Measurements from ENCODE around the gene RIOK2. TPM values are rescaled to one million over a fixed set of nuclear protein-coding genes. Genes with fewer than 3 reads are reported as not detected.
"Not testable (repeated sequence)": the region's sequence is repeated elsewhere in the genome, so short reads cannot be mapped to it uniquely, and the experiment has no call there.

Gene RIOK2
- total RNA-seq, 2 donors from 2014 or later, result 16.9 to 27.2 TPM

GRCh38 chr5:97192580-97193354, 9.7 kb upstream of the RIOK2 start:
- H3K36me3 Mint-ChIP-seq (ENCODE audit: low read depth), result peaks cover 12% of the 10 kb centered on the region
- H3K27me3 Mint-ChIP-seq, result no peaks in the 10 kb centered on the region
- ATAC-seq, result no peak
- H3K9me3 ChIP-seq (ENCODE audit: control insufficient read depth, low read length, poor library complexity, severe bottlenecking), result peaks cover 3% of the 10 kb centered on the region
- peaks cover 10% of the 10 kb centered on the region for H3K4me1 Mint-ChIP-seq
- H3K4me3 Mint-ChIP-seq, result no peak overlapping the region
- no peak for DNase-seq
- H3K27ac Mint-ChIP-seq, result no peak overlapping the region

GRCh38 chr5:97191893-97192292, 8.8 kb upstream of the RIOK2 start:
- H3K36me3 Mint-ChIP-seq (ENCODE audit: low read depth), result peaks cover 12% of the 10 kb centered on the region
- no peak overlapping the region for H3K27ac Mint-ChIP-seq
- DNase-seq (no peak), ATAC-seq (no peak)
- no peak overlapping the region for H3K4me3 Mint-ChIP-seq
- H3K9me3 ChIP-seq (ENCODE audit: control insufficient read depth, low read length, poor library complexity, severe bottlenecking), result peaks cover 3% of the 10 kb centered on the region
- peaks cover 10% of the 10 kb centered on the region for H3K4me1 Mint-ChIP-seq
- no peaks in the 10 kb centered on the region for H3K27me3 Mint-ChIP-seq

DNA sequence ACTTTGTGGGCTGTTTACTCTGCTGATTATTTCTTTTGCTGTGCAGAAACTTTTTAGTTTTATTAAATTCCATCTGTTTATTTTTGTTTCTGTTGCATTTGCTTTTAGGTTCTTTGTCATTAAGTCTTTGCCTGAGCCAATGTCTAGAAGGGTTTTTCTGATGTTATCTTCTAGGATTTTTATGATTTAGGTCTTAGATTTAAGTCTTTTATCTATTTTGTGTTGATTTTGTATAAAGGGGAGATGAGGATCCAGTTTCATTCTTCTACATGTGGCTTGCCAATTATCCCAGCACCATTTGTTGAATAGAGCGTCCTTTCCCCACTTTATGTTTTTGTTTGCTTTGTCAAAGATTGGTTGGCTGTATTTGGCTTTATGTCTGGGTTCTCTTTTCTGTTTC, 6.5 kb upstream of the RIOK2 start:
- DNase-seq; H3K4me3 Mint-ChIP-seq; H3K9me3 ChIP-seq (ENCODE audit: control insufficient read depth, low read length, poor library complexity, severe bottlenecking); H3K27ac Mint-ChIP-seq; H3K27me3 Mint-ChIP-seq; ATAC-seq: not testable (repeated sequence)
- Mint-ChIP-seq H3K36me3 (ENCODE audit: low read depth) (peaks cover 12% of the 10 kb centered on the region), H3K4me1 (peaks cover 14% of the 10 kb centered on the region)

DNA sequence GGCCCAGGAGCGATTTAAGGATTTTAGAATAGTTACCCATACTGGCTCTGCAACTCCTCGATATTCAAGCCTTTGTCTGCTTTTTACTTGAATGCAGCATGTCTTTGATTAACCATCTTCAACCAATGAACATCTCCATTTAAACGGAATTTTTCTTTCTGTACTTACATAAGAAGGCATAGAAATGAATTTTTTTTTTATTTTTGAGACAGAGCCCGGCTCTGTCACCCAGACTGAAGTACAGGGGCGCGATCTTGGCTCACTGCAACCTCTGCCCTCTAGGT, 825 bp upstream of the RIOK2 start:
- no peak for DNase-seq
- ATAC-seq, result no peak
- peak overlapping the region; percentile 100 for H3K27ac Mint-ChIP-seq
- no peaks in the 10 kb centered on the region for H3K27me3 Mint-ChIP-seq
- peak overlapping the region; percentile 97 for H3K4me3 Mint-ChIP-seq
- no peaks in the 10 kb centered on the region for H3K9me3 ChIP-seq (ENCODE audit: control insufficient read depth, low read length, poor library complexity, severe bottlenecking)
- peaks cover 31% of the 10 kb centered on the region for H3K4me1 Mint-ChIP-seq
- H3K36me3 Mint-ChIP-seq (ENCODE audit: low read depth), result peaks cover 7% of the 10 kb centered on the region

DNA sequence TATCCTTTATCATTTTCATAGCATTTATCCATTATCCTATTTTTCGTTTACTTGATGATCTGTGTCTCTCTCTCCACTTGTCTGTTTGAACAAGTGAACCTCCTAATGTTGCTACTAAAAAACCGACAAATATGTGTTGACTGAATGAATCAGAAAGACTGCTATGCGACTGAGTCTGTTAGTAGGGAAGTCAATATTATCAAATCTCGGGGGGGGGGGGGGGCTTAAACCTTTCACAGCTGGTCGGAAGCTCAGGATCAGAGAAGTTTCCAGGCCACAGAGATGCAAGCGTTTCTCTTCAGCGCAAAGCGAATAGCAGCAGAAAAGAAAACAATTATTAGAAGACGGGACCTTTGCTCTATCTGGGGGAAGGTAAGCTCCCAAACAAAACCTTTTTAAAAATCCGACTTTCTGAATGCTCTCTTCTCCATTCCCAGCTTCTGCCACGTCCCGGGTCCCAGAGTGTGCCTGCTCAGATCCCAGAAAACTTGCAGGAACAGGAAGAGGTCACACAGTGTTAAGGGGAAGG, 412 bp downstream of the RIOK2 start:
- peak overlapping the region; percentile 97 for H3K4me3 Mint-ChIP-seq
- DNase-seq, result no peak
- H3K4me1 Mint-ChIP-seq, result peaks cover 36% of the 10 kb centered on the region
- no peaks in the 10 kb centered on the region for H3K27me3 Mint-ChIP-seq
- ATAC-seq, result no peak
- H3K9me3 ChIP-seq (ENCODE audit: control insufficient read depth, low read length, poor library complexity, severe bottlenecking), result no peaks in the 10 kb centered on the region
- peak overlapping the region; percentile 100 for H3K27ac Mint-ChIP-seq
- peaks cover 13% of the 10 kb centered on the region for H3K36me3 Mint-ChIP-seq (ENCODE audit: low read depth)

DNA sequence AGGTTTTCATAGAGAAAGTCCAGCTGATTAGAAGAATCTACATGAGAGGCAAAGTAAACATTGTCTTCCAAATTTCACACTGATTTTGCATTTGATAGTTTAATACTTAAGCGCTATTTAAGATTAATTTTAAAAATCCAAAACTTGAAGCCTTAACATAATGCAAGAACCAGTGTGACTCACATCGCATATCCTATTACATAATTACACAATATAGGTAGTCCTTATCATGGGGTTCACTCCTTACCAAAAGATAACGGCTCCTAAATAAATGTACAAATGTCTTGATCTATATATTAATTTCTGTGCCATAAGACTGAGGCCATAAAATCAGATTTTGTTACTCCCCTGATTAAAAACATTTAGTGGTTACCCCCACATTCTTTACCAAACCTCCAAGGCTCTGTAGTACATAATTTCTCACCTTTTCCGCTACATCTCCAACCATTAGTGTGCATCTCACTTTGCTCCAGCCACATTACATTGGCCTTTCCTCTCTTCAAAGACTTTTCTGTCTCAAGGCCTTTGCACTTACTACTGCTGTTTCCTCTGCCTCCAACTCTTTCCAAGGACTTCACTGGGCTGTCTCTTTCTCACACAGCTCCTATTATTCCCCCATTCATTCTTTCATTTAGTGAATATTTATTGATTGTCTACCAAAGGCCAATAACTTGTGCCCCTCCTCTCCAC, 1.0 kb downstream of the RIOK2 start:
- H3K9me3 ChIP-seq (ENCODE audit: control insufficient read depth, low read length, poor library complexity, severe bottlenecking), result no peaks in the 10 kb centered on the region
- Mint-ChIP-seq H3K36me3 (ENCODE audit: low read depth) (peaks cover 13% of the 10 kb centered on the region), H3K4me1 (peaks cover 36% of the 10 kb centered on the region), H3K27ac (peak overlapping the region; percentile 100), H3K27me3 (no peaks in the 10 kb centered on the region), H3K4me3 (peak overlapping the region; percentile 97)
- ATAC-seq (no peak), DNase-seq (no peak)

DNA sequence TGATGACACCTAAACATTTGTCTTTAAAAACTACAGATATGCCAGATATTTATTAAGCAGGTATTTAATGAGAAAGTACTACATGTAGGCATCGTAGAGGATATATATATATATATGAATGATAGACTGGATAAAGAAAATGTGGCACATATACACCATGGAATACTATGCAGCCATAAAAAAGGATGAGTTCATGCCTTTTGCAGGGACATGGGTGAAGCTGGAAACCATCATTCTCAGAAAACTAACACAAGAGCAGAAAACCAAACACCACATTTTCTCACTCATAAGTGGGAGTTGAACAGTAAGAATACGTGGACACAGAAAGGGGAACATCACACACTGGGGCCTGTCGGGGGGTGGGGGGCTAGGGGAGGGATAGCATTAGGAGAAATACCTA, 3.6 kb downstream of the RIOK2 start:
- H3K4me3 Mint-ChIP-seq; H3K27ac Mint-ChIP-seq; H3K9me3 ChIP-seq (ENCODE audit: control insufficient read depth, low read length, poor library complexity, severe bottlenecking); ATAC-seq; H3K27me3 Mint-ChIP-seq; DNase-seq: not testable (repeated sequence)
- Mint-ChIP-seq H3K4me1 (peaks cover 36% of the 10 kb centered on the region), H3K36me3 (ENCODE audit: low read depth) (peaks cover 19% of the 10 kb centered on the region)

- Mint-ChIP-seq H3K36me3 (ENCODE audit: low read depth) (peaks cover 24% of the 10 kb centered on the region), H3K27me3 (no peaks in the 10 kb centered on the region), H3K4me1 (peaks cover 24% of the 10 kb centered on the region), H3K4me3 (no peak overlapping the region), H3K27ac (peak overlapping the region; percentile 39)
- H3K9me3 ChIP-seq (ENCODE audit: control insufficient read depth, low read length, poor library complexity, severe bottlenecking), result no peaks in the 10 kb centered on the region
- no peak for ATAC-seq
- DNase-seq, result no peak
These were observed 10.8 kb downstream of the RIOK2 start for GRCh38 chr5:97172227-97172626.

DNA sequence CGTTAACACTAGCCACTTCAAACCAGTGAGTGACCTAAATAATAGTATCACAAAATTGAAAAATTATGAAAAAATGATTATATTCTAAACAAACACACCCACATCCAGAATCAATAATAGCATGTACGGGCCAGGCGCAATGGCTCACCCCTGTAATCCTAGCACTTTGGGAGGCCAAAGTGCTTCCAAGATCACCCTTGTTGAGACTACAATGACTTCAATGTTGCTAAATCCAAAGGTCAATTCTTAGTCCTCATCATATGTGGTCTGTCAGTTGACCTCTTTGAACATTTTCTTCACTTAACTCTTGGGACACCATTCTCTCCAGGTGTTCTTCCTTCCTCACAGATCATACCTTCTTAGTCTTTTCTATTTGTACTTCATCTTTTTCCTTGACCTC, 11.3 kb downstream of the RIOK2 start:
- ATAC-seq, result no peak
- no peak overlapping the region for H3K4me3 Mint-ChIP-seq
- DNase-seq, result no peak
- no peaks in the 10 kb centered on the region for H3K9me3 ChIP-seq (ENCODE audit: control insufficient read depth, low read length, poor library complexity, severe bottlenecking)
- no peaks in the 10 kb centered on the region for H3K27me3 Mint-ChIP-seq
- H3K36me3 Mint-ChIP-seq (ENCODE audit: low read depth), result peaks cover 24% of the 10 kb centered on the region
- peaks cover 24% of the 10 kb centered on the region for H3K4me1 Mint-ChIP-seq
- H3K27ac Mint-ChIP-seq, result peak overlapping the region; percentile 39

- Mint-ChIP-seq H3K27ac (peak overlapping the region; percentile 96), H3K27me3 (no peaks in the 10 kb centered on the region), H3K36me3 (ENCODE audit: low read depth) (peaks cover 15% of the 10 kb centered on the region), H3K4me3 (peak overlapping the region; percentile 77), H3K4me1 (peaks cover 19% of the 10 kb centered on the region)
- no peaks in the 10 kb centered on the region for H3K9me3 ChIP-seq (ENCODE audit: control insufficient read depth, low read length, poor library complexity, severe bottlenecking)
- DNase-seq (no peak), ATAC-seq (peak; percentile 61)
These were observed 15.6 kb downstream of the RIOK2 start for GRCh38 chr5:97167435-97167834.

DNA sequence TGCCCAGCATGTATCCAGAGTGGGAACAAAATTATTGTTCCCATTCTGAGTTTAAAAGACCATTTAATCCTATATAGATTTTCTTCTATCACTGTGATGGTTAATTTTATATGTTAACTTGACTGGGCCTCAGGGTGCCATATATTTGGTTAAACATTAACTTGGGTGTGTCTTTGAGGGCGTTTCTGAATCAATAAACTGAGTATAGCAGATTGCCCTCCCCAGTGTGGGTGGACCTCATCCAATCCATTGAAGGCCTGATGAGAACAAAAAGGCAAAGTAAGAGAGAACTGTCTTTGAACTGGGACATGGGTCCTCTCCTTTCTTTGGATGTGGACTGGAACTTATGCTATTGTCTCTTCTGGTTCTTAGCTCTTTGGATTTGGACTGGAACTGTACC, 17.3 kb downstream of the RIOK2 start:
- Mint-ChIP-seq H3K36me3 (ENCODE audit: low read depth) (peaks cover 5% of the 10 kb centered on the region), H3K27ac (peak overlapping the region; percentile 63), H3K27me3 (no peaks in the 10 kb centered on the region), H3K4me3 (no peak overlapping the region), H3K4me1 (peaks cover 12% of the 10 kb centered on the region)
- no peak for DNase-seq
- no peaks in the 10 kb centered on the region for H3K9me3 ChIP-seq (ENCODE audit: control insufficient read depth, low read length, poor library complexity, severe bottlenecking)
- ATAC-seq, result no peak

GRCh38 chr5:97164846-97165245, 18.2 kb downstream of the RIOK2 start:
- H3K9me3 ChIP-seq (ENCODE audit: control insufficient read depth, low read length, poor library complexity, severe bottlenecking), result no peaks in the 10 kb centered on the region
- H3K36me3 Mint-ChIP-seq (ENCODE audit: low read depth), result peaks cover 7% of the 10 kb centered on the region
- H3K4me3 Mint-ChIP-seq, result no peak overlapping the region
- H3K27me3 Mint-ChIP-seq, result no peaks in the 10 kb centered on the region
- peak overlapping the region; percentile 63 for H3K27ac Mint-ChIP-seq
- DNase-seq (no peak), ATAC-seq (no peak)
- H3K4me1 Mint-ChIP-seq, result peaks cover 12% of the 10 kb centered on the region

DNA sequence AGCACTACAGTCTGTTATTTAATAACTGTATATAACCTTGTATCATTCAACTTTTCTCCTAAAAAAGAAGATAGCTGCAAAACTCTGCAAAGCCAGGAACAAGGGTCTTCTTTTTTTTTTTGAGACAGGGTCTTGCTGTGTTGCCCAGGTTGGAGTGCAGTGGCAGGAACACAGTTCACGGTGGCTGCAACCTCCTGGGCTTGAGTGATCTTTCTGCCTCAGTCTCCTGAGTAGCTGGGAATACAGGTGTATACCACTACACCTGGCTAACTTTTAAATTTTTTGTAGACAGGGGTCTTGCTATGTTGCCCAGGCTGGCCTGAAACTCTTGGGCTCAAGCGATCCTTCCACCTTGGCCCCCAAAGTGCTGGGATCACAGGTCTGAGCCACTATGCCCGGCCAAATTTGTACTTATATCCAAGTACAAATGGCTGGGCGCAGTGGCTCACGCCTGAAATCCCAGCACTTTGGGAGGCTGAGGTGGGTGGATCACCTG, 19.2 kb downstream of the RIOK2 start:
- no peaks in the 10 kb centered on the region for H3K27me3 Mint-ChIP-seq
- H3K27ac Mint-ChIP-seq, result peak overlapping the region; percentile 34
- peaks cover 7% of the 10 kb centered on the region for H3K36me3 Mint-ChIP-seq (ENCODE audit: low read depth)

More for the DNA sequence above, 19.2 kb downstream of the RIOK2 start:
- Mint-ChIP-seq H3K4me3 (no peak overlapping the region), H3K4me1 (peaks cover 12% of the 10 kb centered on the region)
- no peak for ATAC-seq
- no peaks in the 10 kb centered on the region for H3K9me3 ChIP-seq (ENCODE audit: control insufficient read depth, low read length, poor library complexity, severe bottlenecking)
- DNase-seq, result no peak

All from T-helper 17 cell (primary cell).